Epidermal melanocyte (primary cell): Measurements from ENCODE around the gene SHROOM3.

Experiments used
- DNase-seq: peaks from one replicate; pipeline ENCODE4 v3.0.0; 2011; ENCODE audit warnings: low spot score; ENCODE audit not compliant: insufficient read length

SHROOM3 gene

DNA sequence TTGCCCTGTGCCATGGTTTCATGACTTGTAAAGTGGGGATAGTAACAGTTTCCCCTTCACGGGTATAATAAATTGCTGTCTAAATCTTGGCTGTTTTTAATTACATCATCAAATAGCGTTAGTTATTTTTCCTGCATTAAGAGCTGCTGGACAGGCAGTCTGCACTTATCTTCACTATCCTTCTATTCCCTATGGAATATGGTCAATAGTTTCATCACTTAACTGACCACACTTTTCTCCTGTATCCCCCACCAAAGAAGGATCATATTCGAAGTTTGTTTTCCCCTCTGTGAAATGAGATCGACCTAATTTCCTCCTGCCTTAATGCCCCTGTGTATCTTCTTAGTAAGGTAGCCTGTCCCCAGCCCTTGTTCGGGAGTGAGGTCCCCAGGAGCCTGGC is 133.2 kb downstream of the SHROOM3 start:
- no peak for DNase-seq

- no peak for DNase-seq
These were observed 134.2 kb downstream of the SHROOM3 start for GRCh38 chr4:76569225-76569624.

DNA sequence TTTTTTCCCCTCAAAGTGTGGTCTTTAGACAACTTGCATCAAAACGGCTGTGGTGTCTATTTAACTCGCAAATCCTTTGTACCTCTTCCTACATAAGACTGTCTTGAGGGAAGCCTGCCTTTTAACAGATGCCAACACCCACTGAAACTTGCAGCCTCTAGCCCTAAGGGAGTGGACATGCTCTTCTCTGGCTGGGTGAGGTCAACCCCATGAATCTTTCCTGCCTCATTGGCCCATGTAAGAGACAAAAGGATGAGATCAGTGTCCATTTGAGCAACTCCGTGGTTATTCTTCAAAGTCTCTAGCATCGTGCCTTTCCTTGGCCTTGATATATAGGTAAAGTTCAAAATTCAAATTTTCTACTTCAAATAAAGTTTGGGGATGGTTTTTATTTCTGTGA is 134.7 kb downstream of the SHROOM3 start:
- DNase-seq = no peak

DNA sequence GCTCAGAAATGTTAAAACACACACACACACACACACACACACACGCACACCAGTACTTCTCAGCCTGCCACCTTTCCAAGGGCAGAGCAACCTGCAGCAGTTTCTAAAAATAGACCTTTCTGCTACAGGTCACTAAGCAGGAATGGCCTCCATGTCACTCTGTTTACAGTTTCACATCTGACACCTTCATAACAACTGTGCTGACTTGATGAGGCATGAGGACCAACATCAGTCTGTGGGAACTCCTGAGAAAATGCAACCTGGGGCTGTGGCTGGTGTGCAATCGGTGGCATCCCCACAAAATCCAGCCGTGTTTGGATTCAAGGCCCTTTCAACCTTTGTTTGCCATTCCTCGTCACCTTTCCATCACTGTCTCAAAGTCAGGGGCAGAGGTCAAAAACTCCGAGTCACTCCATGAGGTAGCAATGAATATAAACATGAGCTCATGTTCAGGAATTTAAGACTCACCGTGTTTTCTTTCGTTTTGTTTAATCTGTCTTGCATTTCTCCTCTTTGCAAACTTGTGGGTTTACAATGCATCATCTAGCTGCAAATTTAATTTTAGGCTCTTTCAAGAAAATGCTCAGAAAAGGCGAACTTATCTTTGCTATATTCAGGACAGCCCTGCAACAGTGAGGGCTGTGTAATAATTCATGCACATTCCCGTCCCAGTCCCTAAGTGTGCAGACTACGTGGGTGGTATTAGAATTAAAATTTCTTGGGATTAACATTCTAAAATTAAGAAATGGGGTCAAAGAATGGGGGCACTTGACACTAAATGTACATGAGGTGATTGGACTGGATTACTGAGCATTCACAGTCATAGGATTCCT is 135.3 kb downstream of the SHROOM3 start:
- DNase-seq = no peak

DNA sequence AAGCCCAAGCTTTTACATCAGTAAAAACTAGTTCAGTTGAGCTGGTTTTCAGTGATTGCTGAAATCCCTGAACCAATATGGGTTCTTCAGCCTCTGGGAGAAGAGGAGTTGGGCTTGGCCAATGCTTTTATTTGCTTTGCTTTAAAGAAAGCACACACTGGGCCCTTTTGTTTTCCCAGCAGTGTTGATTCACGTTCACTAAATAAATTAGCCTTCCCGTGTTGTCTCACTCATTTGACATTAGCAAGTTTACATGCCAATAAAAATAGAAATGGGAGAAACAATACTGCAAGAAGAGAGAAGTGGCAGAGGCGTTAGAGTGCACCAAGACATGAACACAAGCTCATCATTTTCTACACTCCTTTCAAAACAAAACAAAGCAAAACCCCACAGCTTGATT is 136.2 kb downstream of the SHROOM3 start:
- no peak for DNase-seq

DNA sequence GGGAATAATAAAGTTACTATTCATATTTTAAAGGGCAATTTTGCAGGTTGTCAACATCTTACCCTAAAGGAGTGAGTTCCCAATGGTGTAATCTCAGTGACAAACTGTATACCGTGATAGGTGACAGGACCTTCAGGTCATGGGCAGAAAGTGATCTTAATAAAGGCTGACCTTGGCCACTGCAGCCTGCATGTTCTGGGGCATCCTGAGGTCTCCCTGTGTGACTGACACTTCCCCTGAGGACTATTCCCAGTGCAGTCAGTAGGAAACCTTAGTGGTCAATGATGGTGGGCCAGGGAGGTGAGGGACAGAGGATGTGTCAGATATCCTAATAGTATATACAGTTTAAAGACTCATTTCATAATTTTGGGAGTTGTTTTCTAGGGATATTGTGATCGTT is 137.2 kb downstream of the SHROOM3 start:
- DNase-seq = no peak

DNA sequence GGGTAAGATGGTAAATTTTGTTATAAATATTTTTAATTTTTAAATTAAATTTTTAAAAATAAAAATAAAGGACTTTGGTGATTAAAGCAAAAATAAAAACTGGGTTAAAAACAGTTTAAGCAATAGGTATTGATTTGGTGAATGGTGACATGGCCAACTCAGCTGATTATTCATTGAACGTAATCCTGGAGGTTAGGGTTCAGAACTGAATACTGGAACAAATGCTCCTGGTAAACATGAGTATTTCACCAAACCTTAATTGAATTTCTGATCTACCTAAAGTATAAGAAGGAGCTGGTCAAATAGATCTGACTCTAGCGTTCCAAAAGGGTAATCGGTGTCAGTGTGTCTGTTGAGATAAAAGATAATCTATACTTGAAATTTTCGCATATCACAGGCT is 141.8 kb downstream of the SHROOM3 start:
- no peak for DNase-seq

DNA sequence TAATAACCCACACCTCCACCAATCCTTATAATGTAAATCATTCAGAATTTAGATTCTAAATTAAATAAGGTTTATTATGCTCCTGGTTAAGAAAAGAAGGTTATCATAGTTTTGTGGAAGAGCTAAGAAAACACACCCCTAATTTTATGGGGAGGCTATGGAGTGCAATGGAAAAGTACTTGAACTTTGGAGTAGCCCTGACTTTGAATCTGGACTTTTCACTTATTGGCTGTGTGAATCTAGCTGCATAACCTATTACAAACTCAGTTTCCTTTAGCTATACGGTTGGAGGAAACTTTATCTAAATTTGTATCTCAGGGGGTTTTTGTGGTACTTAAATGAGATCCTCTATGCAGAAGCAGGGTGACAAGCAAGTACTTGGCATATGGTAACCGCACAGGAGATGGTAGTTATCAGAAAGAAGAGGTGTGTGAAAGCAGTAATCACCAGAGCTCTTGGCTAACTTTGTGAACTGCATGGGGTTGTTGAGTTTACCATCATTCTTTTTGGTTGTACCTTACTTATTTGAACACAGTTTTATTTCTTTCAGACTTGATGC is 143.1 kb downstream of the SHROOM3 start:
- DNase-seq = no peak

GRCh38 chr4:76579596-76580375 is 144.8 kb downstream of the SHROOM3 start:
- no peak for DNase-seq

DNA sequence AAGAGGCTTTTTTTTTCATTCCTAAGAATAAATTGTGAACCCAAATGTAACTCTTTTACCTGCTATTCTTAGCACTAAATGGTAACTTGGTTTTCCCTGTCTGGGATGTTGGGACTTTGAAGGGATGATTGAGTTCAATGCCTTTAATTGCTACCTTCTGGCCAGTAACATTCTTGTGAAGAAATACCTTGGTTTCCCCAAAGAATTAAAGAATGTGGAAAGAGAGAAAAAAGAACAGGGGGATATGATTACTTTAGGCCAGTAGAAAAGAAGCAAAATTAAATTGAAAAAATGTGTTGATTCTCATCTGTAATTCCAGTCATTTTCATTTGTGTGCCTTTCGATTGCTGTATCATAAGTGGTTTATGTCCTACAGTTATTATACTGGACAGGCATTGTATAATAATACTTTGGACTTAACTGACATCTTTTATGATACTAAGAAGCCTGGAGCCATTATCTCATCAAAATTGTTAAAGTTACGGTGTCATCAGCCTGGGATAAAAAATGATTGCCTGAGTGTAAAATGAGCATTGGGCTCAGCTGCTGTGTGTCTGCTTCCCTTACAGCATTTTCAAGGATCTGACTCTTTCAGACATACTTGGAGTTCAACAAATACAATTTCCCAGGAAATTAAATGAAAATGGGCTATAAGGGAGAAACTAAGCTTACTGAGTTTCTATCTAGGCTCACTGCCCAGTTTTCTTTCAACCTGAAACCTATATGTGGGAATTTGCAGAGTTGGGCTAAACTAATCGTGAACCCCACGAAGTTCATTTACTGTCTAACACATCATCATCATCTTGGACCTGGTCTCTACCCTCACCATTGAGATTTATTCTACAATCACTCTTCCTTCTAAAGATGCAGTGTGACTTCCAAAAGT is 146.3 kb downstream of the SHROOM3 start:
- no peak for DNase-seq

GRCh38 chr4:76582074-76582816 is 147.2 kb downstream of the SHROOM3 start:
- no peak for DNase-seq

GRCh38 chr4:76582817-76583087 is 147.7 kb downstream of the SHROOM3 start:
- DNase-seq = no peak

GRCh38 chr4:76584241-76585152 is 149.5 kb downstream of the SHROOM3 start:
- no peak for DNase-seq

GRCh38 chr4:76585272-76585671 is 150.2 kb downstream of the SHROOM3 start:
- DNase-seq = no peak

DNA sequence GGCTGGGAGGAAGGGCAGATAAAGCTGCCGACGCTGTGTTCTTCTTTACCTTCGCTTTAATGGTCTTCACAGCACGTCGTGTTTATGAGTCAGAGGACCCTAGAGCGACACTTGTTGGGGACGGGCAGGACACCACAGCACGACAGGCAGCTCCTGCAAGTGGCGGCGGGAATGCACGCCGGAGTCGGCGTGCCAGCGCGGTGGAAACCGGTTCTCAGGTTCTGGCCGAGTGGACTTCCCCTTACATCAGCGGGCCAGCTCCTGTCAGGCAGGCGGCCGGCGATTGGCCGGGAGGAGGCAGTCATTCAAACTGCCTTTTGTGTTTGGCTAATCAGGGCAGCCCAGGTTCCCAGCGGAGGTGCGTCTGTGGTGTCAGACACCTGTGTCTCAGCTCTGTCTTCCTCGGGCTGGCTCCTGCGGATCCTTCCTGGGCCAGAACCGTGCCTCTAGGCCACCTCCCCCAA is 150.9 kb downstream of the SHROOM3 start:
- DNase-seq = no peak

GRCh38 chr4:76588274-76588673 is 153.2 kb downstream of the SHROOM3 start:
- no peak for DNase-seq

DNA sequence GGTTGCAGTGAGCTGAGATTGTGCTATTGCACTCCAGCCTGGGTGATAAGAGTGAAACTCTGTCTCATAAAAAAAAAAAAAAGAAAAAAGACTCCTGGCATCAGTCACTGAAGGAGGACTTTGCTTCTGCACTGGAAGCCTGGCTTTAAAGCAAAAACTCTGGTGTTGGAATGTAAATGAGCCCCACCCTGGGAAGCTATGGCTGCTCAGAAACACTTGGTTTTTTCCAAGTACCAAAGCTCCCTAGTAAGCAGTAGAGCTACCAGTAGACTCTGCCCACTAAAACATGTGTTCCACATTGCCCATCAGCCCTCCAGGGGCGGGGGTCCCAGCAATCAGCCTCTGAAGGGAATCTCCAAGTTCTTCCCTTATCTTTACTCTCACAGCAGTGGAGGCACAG is 154.4 kb downstream of the SHROOM3 start:
- DNase-seq = peak; percentile 49

DNA sequence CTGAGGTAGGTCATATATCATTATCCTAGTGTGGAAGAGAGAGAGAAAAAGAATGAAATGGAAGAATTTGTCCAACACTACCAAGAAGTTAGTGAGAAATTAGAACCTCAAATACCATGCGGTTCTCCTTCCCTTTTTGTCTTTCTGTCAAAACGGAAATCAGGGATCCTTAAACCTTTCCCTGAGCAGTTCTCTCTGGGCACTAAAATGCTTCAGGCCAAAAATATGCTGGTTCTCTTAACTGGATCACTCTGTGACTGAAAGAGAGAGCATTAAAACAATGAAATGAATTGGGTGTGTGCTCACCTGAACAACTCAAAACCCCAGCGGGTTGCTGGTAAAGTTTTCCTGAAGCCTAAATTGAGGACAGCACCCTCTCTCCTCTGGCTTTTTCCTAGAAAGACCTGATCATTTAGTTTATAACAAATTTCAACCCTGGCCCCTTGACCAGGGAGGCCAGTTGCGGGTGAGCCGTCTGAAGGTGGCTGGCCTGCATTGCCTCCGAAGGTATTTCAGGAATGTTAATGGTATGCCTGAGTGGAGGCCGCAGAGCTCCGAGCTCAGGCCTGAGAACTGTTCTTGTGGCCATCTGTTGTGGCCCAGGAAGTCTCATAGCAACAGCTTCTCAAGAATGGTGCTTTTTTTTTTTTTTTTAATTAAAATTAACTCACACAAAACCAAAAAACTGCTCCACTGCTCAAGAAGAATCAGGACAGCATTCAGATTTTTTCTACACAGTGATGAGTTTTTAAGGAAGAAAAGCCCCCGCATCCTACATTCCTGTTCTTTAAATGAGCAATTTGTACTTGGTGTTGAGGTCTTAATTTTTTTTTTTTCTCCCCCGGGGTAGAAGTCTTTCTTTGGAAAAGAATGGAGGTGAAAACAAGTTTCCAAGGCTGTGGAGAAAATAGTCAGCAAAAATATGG is 155.1 kb downstream of the SHROOM3 start:
- DNase-seq = peak; percentile 67

DNA sequence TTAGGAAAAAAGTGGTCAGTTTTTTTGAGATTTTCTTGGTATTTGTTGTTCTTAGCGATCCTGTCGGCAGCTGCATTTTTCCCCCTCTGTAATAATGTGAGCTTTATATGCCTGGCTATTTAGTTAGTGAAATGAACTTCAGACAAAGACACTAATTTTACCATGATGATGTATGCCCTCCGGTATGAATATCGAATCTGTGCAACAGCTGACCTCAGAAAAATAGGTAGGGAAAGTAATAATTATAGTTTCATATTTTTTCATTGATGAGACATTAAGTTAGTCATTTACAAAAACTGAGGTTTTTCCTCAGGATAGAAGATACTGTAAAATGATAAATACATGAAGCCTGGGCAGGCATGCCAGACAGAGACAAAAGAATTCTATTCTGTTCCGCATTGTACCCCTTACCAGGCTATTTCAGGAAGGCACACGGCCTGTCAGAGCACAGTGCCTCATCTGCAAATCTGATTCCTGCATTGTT is 155.8 kb downstream of the SHROOM3 start:
- DNase-seq = no peak
